SK-N-SH (cell line): Measurements from ENCODE around the gene NR5A2. TPM values are rescaled to one million over a fixed set of nuclear protein-coding genes. Genes with fewer than 3 reads are reported as not detected.

Source experiments
- CTCF ChIA-PET: fragments of 300-600, 350-600 bp; formaldehyde crosslinking; extraction: SDS; loops from one replicate; lab custom pipeline; 2021; lab: Yijun Ruan, JAX
- POLR2A ChIA-PET: fragments of 350-600 bp; sonication (Branson Sonifier 250); formaldehyde crosslinking; extraction: SDS; loops from one replicate; lab custom pipeline; 2020; ENCODE audit warnings: antibody characterized with exemption, inconsistent platforms; lab: Yijun Ruan, JAX
- DNase-seq: peaks from one replicate; pipeline ENCODE4 v3.0.0; 2012
- H2AFZ ChIP-seq: fragments of 200-600 bp; sonication (generic); 2 replicates; pipeline ENCODE4 v1.8.1; 2016; ENCODE audit warnings: antibody characterized with exemption, mild to moderate bottlenecking, low read depth
- H3F3A ChIP-seq: fragments of 200-600 bp; sonication (generic); replicated peaks from 2 replicates; pipeline ENCODE3; 2016; ENCODE audit warnings: antibody characterized with exemption, mild to moderate bottlenecking; ENCODE audit not compliant: insufficient read depth
- H3K27ac ChIP-seq, 2 experiments: fragments of 200-500 bp in 1 of 2; fragments of 200-600 bp in 1 of 2; sonication (Bioruptor generic) in 1 of 2; sonication (generic), shearing (Covaris generic) in 1 of 2; 2 replicates each; pipeline versions ENCODE4 v1.5.1 to v1.6.1; 2014 to 2016; ENCODE audit warnings: low read depth in 2 of 2, inconsistent platforms in 1 of 2, low read length in 1 of 2, mild to moderate bottlenecking in 1 of 2, mixed read lengths in 1 of 2
- H3K27me3 ChIP-seq: fragments of 200-600 bp; sonication (generic), shearing (Covaris generic); 2 replicates; pipeline ENCODE4 v1.6.1; 2016; ENCODE audit warnings: mixed run types; ENCODE audit not compliant: insufficient read depth
- H3K36me3 ChIP-seq, 2 experiments: fragments of 200-500 bp in 1 of 2; fragments of 200-600 bp in 1 of 2; sonication (Bioruptor generic) in 1 of 2; sonication (generic) in 1 of 2; replicated peaks in 1 of 2; 2 replicates each; pipeline versions ENCODE3 to v1.5.1; 2014 to 2016; ENCODE audit warnings: low read length in 1 of 2, mild to moderate bottlenecking in 1 of 2; ENCODE audit not compliant: insufficient read depth in 2 of 2, control insufficient read depth in 1 of 2
- H3K4me1 ChIP-seq, 2 experiments: fragments of 200-500 bp in 1 of 2; fragments of 200-600 bp in 1 of 2; sonication (Bioruptor generic) in 1 of 2; sonication (generic), shearing (Covaris generic) in 1 of 2; 2 replicates each; pipeline versions ENCODE4 v1.5.1 to v1.6.1; 2014 to 2016; ENCODE audit warnings: low read depth in 1 of 2, low read length in 1 of 2, mixed run types in 1 of 2; ENCODE audit not compliant: insufficient read depth in 2 of 2, control insufficient read depth in 1 of 2
- H3K4me2 ChIP-seq: fragments of 200-600 bp; sonication (generic), shearing (Covaris generic); 2 replicates; pipeline ENCODE4 v1.6.1; 2017; ENCODE audit warnings: mixed run types
- H3K4me3 ChIP-seq, 2 experiments: fragments of 200-500 bp in 1 of 2; fragments of 200-600 bp in 1 of 2; sonication (Bioruptor generic) in 1 of 2; sonication (generic), shearing (Covaris generic) in 1 of 2; 2 replicates each; pipeline versions ENCODE4 v1.5.1 to v1.8.1; 2014 to 2016; ENCODE audit warnings: low read depth in 2 of 2, inconsistent platforms in 1 of 2, low read length in 1 of 2, mild to moderate bottlenecking in 1 of 2, mixed read lengths in 1 of 2, moderate library complexity in 1 of 2
- H3K79me2 ChIP-seq: fragments of 200-600 bp; sonication (generic); 2 replicates; pipeline ENCODE4 v1.8.1; 2017; ENCODE audit warnings: mild to moderate bottlenecking; ENCODE audit not compliant: insufficient read depth
- H3K9ac ChIP-seq: fragments of 200-600 bp; sonication (generic); 2 replicates; pipeline ENCODE4 v1.6.1; 2017; ENCODE audit warnings: mixed run types
- H3K9me2 ChIP-seq: fragments of 200-600 bp; sonication (generic); 2 replicates; pipeline ENCODE4 v1.6.1; 2017; ENCODE audit warnings: mixed run types
- H3K9me3 ChIP-seq: fragments of 200-600 bp; sonication (generic); 2 replicates; pipeline ENCODE4 v1.6.1; 2017; ENCODE audit warnings: mixed run types, mild to moderate bottlenecking, moderate library complexity
- H4K20me1 ChIP-seq: fragments of 200-600 bp; sonication (generic); 2 replicates; pipeline ENCODE4 v1.6.1; 2017; ENCODE audit warnings: mild to moderate bottlenecking, mixed run types; ENCODE audit not compliant: insufficient read depth
- EP300 ChIP-seq, 2 experiments: IDR thresholded peaks; 2 replicates each; pipeline versions ENCODE4 v1.4.0 to v1.6.1; 2012; ENCODE audit warnings: borderline replicate concordance in 1 of 2, low read depth in 1 of 2, low read length in 1 of 2
- FOSL2 ChIP-seq: IDR thresholded peaks from 2 replicates; pipeline ENCODE4 v1.4.0; 2012; ENCODE audit warnings: low read depth, mild to moderate bottlenecking, moderate library complexity, borderline replicate concordance
- FOXJ3 ChIP-seq: sonication (generic); formaldehyde crosslinking; IDR thresholded peaks from 2 replicates; pipeline ENCODE4 v1.5.1; 2020; ENCODE audit warnings: mild to moderate bottlenecking, missing genetic modification reagents
- GATA2 ChIP-seq: sonication (generic); formaldehyde crosslinking; IDR thresholded peaks from 2 replicates; pipeline ENCODE4 v1.5.0; 2020; ENCODE audit warnings: mild to moderate bottlenecking, missing genetic modification reagents
- IRF3 ChIP-seq: fragments of 150-350 bp; IDR thresholded peaks from 2 replicates; pipeline ENCODE4 v1.6.1; 2016; ENCODE audit warnings: mild to moderate bottlenecking, low read depth, low read length
- JUND ChIP-seq: IDR thresholded peaks from 2 replicates; pipeline ENCODE4 v1.4.0; 2012
- NRF1 ChIP-seq: IDR thresholded peaks from 2 replicates; pipeline ENCODE4 v1.6.1; 2012; ENCODE audit warnings: low read depth, mild to moderate bottlenecking, low read length
- PBX3 ChIP-seq: IDR thresholded peaks from 2 replicates; pipeline ENCODE4; 2012
- TCF12 ChIP-seq: IDR thresholded peaks from 2 replicates; pipeline ENCODE4 v1.4.0; 2012
- WGBS: methylation state at CpG from one replicate; pipeline ENCODE4 v1.1.6; 2017; ENCODE audit warnings: low lambda C conversion rate; 5-methylcytosine and 5-hydroxymethylcytosine counted together
- polyA plus RNA-seq, 3 experiments: library from polyadenylated mRNA; depleted of rRNA; stranded (reverse); fragments of >200 nt; gene quantifications; 2 replicates each; pipeline ENCODE4 v1.2.3, GENCODE V29; 2012
- TF ChIP-seq, protein P1 (sequence below): IDR thresholded peaks from 2 replicates; pipeline ENCODE4 v1.4.0; 2012; ENCODE audit warnings: low read depth, borderline replicate concordance

Gene NR5A2
- polyA plus RNA-seq, 1 of the 3 experiments (the other 2 are of a cell fraction), result not detected

- peaks cover 4% of the 10 kb centered on the region for H3F3A ChIP-seq
- H3K4me1 ChIP-seq, result no peaks in the 10 kb centered on the region
- no peaks in the 10 kb centered on the region for H3K79me2 ChIP-seq
- 20% methylated on average over 8 of the region's 8 CpGs for WGBS
- no peaks in the 10 kb centered on the region for H3K9me3 ChIP-seq
- no peak overlapping the region for H3K4me2 ChIP-seq
- no peaks in the 10 kb centered on the region for H3K36me3 ChIP-seq
- CTCF ChIA-PET, result no interaction called here
- H3K9me2 ChIP-seq, result no peaks in the 10 kb centered on the region
- no peak for TF ChIP-seq GATA2 (CRISPR knock-in tag)
- TF ChIP-seq, protein P1, sequence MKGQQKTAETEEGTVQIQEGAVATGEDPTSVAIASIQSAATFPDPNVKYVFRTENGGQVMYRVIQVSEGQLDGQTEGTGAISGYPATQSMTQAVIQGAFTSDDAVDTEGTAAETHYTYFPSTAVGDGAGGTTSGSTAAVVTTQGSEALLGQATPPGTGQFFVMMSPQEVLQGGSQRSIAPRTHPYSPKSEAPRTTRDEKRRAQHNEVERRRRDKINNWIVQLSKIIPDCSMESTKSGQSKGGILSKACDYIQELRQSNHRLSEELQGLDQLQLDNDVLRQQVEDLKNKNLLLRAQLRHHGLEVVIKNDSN, result no peak
- no peak for TF ChIP-seq FOSL2
- TF ChIP-seq PBX3, result no peak
- no peak for TF ChIP-seq TCF12
- TF ChIP-seq IRF3, result no peak
- no peak for TF ChIP-seq EP300 (IDR thresholded peaks at IDR 0.05; ENCODE audit: borderline replicate concordance in 1 of 2, low read depth in 1 of 2, low read length in 1 of 2)
- TF ChIP-seq, all 33 proteins: peak for 0
- no peak overlapping the region for H2AFZ ChIP-seq
- no peak overlapping the region for H3K4me3 ChIP-seq
- no peak overlapping the region for H3K27ac ChIP-seq
- no peak overlapping the region for H3K9ac ChIP-seq
- POLR2A ChIA-PET, result no interaction called here
- no peaks in the 10 kb centered on the region for H4K20me1 ChIP-seq
- peaks cover 29% of the 10 kb centered on the region for H3K27me3 ChIP-seq
- no peak for DNase-seq
These were observed 48.0 kb downstream of the NR5A2 start for GRCh38 chr1:200075522-200075921.

DNA sequence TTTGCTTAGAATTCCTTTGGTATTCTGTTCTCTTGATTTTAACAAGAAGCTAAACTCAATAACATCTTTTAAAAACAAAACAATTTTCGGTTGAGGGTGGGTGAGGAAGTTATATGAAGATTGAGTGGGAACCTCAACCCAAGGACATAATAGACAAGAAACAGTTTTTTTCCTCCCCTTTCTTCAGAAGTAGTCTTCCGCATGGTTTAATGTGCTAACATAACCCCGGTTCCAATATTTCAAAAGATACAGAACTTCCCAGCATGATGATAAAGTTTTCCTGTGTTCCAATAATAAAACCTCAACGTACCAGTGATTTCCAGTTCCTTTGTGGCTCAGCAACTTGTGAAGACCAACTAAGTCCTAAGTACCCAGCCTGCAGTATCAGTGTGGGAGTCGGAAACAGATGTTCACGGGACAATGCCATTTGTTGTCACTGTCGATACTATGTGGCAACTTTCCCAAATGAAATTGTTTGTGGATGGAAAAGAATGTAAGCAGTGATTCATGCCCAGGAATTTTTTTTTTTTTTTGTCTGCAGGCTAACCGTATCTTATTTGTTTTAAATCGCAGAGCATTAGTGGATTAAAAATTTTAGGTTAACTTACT, 48.5 kb downstream of the NR5A2 start:
- CTCF ChIA-PET, result no interaction called here
- H3K4me3 ChIP-seq, result no peak overlapping the region
- peak; percentile 36; the same call in 1 of the 2 replicates for TF ChIP-seq FOSL2
- TF ChIP-seq, protein P1, result no peak
- TF ChIP-seq NRF1, result no peak
- 0 out of 2 replicates have a peak, but pooled peaks have one; percentile 13 for TF ChIP-seq JUND
- TF ChIP-seq FOXJ3 (CRISPR knock-in tag), result no peak
- peak; percentile 32; the same call in 1 of the 2 replicates for TF ChIP-seq TCF12
- TF ChIP-seq, all 33 proteins: peak for 3
- Histone ChIP-seq H3K9ac (no peak overlapping the region), H3K27ac (no peak overlapping the region), H3K4me2 (peak overlapping the region; percentile 34; the same call in 1 of the 2 replicates), H3F3A (peaks cover 4% of the 10 kb centered on the region), H3K9me2 (no peaks in the 10 kb centered on the region), H3K27me3 (peaks cover 29% of the 10 kb centered on the region), H3K79me2 (no peaks in the 10 kb centered on the region), H3K4me1 (no peaks in the 10 kb centered on the region), H2AFZ (no peak overlapping the region), H3K36me3 (no peaks in the 10 kb centered on the region), H3K9me3 (no peaks in the 10 kb centered on the region), H4K20me1 (no peaks in the 10 kb centered on the region)
- DNase-seq, result no peak
- WGBS, result 18% methylated on average over 9 of the region's 9 CpGs
- POLR2A ChIA-PET, result no interaction called here
